Trophoblast cell (in vitro differentiated cells and primary cell): Measurements from ENCODE around the gene SGCA.

Source experiments
- DNase-seq, 2 donors: peaks; one replicate each; pipeline ENCODE4 v3.0.0-alpha.2; 2016
- H2AFZ ChIP-seq: 2 replicates; pipeline ENCODE4 v1.6.1; 2013; ENCODE audit warnings: low read length, moderate library complexity, mild to moderate bottlenecking; ENCODE audit not compliant: insufficient read depth, poor library complexity
- H2AK5ac ChIP-seq: 2 replicates; pipeline ENCODE4 v1.6.1; 2013; ENCODE audit warnings: mild to moderate bottlenecking, low read length
- H2BK120ac ChIP-seq: 2 replicates; pipeline ENCODE4 v1.6.1; 2013; ENCODE audit warnings: low read length, mild to moderate bottlenecking, moderate library complexity; ENCODE audit not compliant: insufficient read depth, poor library complexity
- H2BK12ac ChIP-seq: 2 replicates; pipeline ENCODE4 v1.6.1; 2013; ENCODE audit warnings: mild to moderate bottlenecking, low read length, moderate library complexity
- H2BK5ac ChIP-seq: 2 replicates; pipeline ENCODE4 v1.6.1; 2013; ENCODE audit warnings: low read length, low read depth, moderate library complexity, mild to moderate bottlenecking; ENCODE audit not compliant: poor library complexity
- H3K14ac ChIP-seq: 2 replicates; pipeline ENCODE4 v1.6.1; 2013; ENCODE audit warnings: mild to moderate bottlenecking, low read length
- H3K18ac ChIP-seq: 2 replicates; pipeline ENCODE4 v1.6.1; 2013; ENCODE audit warnings: mild to moderate bottlenecking, low read length
- H3K23ac ChIP-seq: 2 replicates; pipeline ENCODE4 v1.6.1; 2013; ENCODE audit warnings: low read length
- H3K27ac ChIP-seq: 2 replicates; pipeline ENCODE4 v1.5.1; 2013; ENCODE audit warnings: low read depth, mild to moderate bottlenecking, inconsistent platforms, low read length, moderate library complexity
- H3K27me3 ChIP-seq: 2 replicates; pipeline ENCODE4 v1.6.1; 2013; ENCODE audit warnings: inconsistent platforms, mild to moderate bottlenecking, low read length, moderate library complexity; ENCODE audit not compliant: insufficient read depth
- H3K36me3 ChIP-seq, 2 experiments: 1 replicate in 1 of 2; 2 replicates in 1 of 2; pipeline ENCODE4 v1.6.1; 2013; ENCODE audit warnings: low read length in 2 of 2, mild to moderate bottlenecking in 2 of 2, moderate library complexity in 1 of 2; ENCODE audit not compliant: insufficient read depth in 2 of 2, control insufficient read depth in 1 of 2
- H3K4ac ChIP-seq: 2 replicates; pipeline ENCODE4 v1.6.1; 2013; ENCODE audit warnings: low read depth, mild to moderate bottlenecking, low read length, moderate library complexity
- H3K4me1 ChIP-seq, 2 experiments: 1 replicate in 1 of 2; 2 replicates in 1 of 2; pipeline ENCODE4 v1.6.1; 2013; ENCODE audit warnings: low read length in 2 of 2, mild to moderate bottlenecking in 2 of 2, moderate library complexity in 1 of 2; ENCODE audit not compliant: insufficient read depth in 2 of 2, control insufficient read depth in 1 of 2
- H3K4me2 ChIP-seq: 2 replicates; pipeline ENCODE4 v1.6.1; 2013; ENCODE audit warnings: inconsistent platforms, mild to moderate bottlenecking, low read length, moderate library complexity
- H3K4me3 ChIP-seq: 2 replicates; pipeline ENCODE4 v1.5.1; 2013; ENCODE audit warnings: mild to moderate bottlenecking, low read depth, low read length, inconsistent platforms
- H3K79me1 ChIP-seq: one replicate; pipeline ENCODE4 v1.6.1; 2013; ENCODE audit warnings: low read length
- H3K79me2 ChIP-seq: 2 replicates; pipeline ENCODE4 v1.6.1; 2013; ENCODE audit warnings: low read length, mild to moderate bottlenecking; ENCODE audit not compliant: control insufficient read depth, insufficient read depth, poor library complexity
- H3K9ac ChIP-seq: 2 replicates; pipeline ENCODE4 v1.6.1; 2013; ENCODE audit warnings: mild to moderate bottlenecking, low read length
- H3K9me3 ChIP-seq: 2 replicates; pipeline ENCODE4 v1.6.1; 2013; ENCODE audit warnings: low read depth, mild to moderate bottlenecking, control low read depth, inconsistent platforms, low read length; ENCODE audit not compliant: insufficient read depth
- H4K12ac ChIP-seq: 2 replicates; pipeline ENCODE4 v1.6.1; 2013; ENCODE audit warnings: low read depth, mild to moderate bottlenecking, low read length, moderate library complexity
- H4K8ac ChIP-seq: 2 replicates; pipeline ENCODE4 v1.6.1; 2013; ENCODE audit warnings: low read depth, mild to moderate bottlenecking, low read length, moderate library complexity
- H4K91ac ChIP-seq: one replicate; pipeline ENCODE4 v1.6.1; 2013; ENCODE audit warnings: low read depth, mild to moderate bottlenecking, low read length, moderate library complexity
- WGBS: extraction: QIAGEN DNeasy Blood & Tissue Kit; methylation state at CpG from one replicate; pipeline ENCODE4 v1.1.7; 2013; ENCODE audit warnings: missing lambda C conversion rate; ENCODE audit not compliant: insufficient read length, insufficient coverage; ENCODE audit errors: extremely low coverage; 5-methylcytosine and 5-hydroxymethylcytosine counted together

The SGCA gene

GRCh38 chr17:50220811-50221210 is 55.0 kb downstream of the SGCA start:
- Histone ChIP-seq H3K23ac (no peak overlapping the region), H2AFZ (no peak overlapping the region), H4K8ac (peak overlapping the region; percentile 30), H3K4me2 (no peak overlapping the region), H3K4me3 (no peak overlapping the region), H4K12ac (no peak overlapping the region), H3K4me1 (peaks cover 20 to 22% of the 10 kb centered on the region in 2 experiments), H3K4ac (no peak overlapping the region), H2AK5ac (peak overlapping the region; percentile 82), H3K9me3 (peaks cover 6% of the 10 kb centered on the region), H2BK12ac (peak overlapping the region; percentile 16), H3K9ac (no peak overlapping the region), H3K14ac (peak overlapping the region; percentile 42), H3K27me3 (no peaks in the 10 kb centered on the region), H2BK5ac (no peak overlapping the region), H4K91ac (peak overlapping the region; percentile 10), H3K18ac (no peak overlapping the region), H3K36me3 (no peaks in the 10 kb centered on the region), H3K27ac (no peak overlapping the region), H2BK120ac (peak overlapping the region; percentile 37), H3K79me1 (peaks cover 13% of the 10 kb centered on the region), H3K79me2 (peaks cover 1% of the 10 kb centered on the region)
- no CpG with 5 or more reads among the region's 15 CpGs for WGBS
- DNase-seq: no peak

- Histone ChIP-seq H3K14ac (peak overlapping the region; percentile 42), H3K4me2 (no peak overlapping the region), H3K27me3 (no peaks in the 10 kb centered on the region), H3K79me2 (peaks cover 1% of the 10 kb centered on the region), H3K18ac (no peak overlapping the region), H4K12ac (no peak overlapping the region), H3K79me1 (peaks cover 13% of the 10 kb centered on the region), H3K36me3 (no peaks in the 10 kb centered on the region), H2BK12ac (peak overlapping the region; percentile 16), H3K9ac (no peak overlapping the region), H3K4me1 (peaks cover 20 to 22% of the 10 kb centered on the region in 2 experiments), H2BK120ac (peak overlapping the region; percentile 1), H2AFZ (no peak overlapping the region), H3K4ac (no peak overlapping the region), H2BK5ac (no peak overlapping the region), H3K4me3 (no peak overlapping the region), H4K91ac (peak overlapping the region; percentile 57), H2AK5ac (peak overlapping the region; percentile 82), H4K8ac (peak overlapping the region; percentile 30), H3K27ac (no peak overlapping the region), H3K9me3 (peaks cover 6% of the 10 kb centered on the region), H3K23ac (no peak overlapping the region)
- WGBS: no CpG with 5 or more reads among the region's 9 CpGs
- no peak for DNase-seq
These were observed 55.6 kb downstream of the SGCA start for GRCh38 chr17:50221266-50221863.

- no peak overlapping the region for H4K12ac ChIP-seq
- H3K4ac ChIP-seq: no peak overlapping the region
- H3K4me3 ChIP-seq: no peak overlapping the region
- H4K91ac ChIP-seq: peak overlapping the region; percentile 57
- H3K14ac ChIP-seq: no peak overlapping the region
- H3K9me3 ChIP-seq: peaks cover 6% of the 10 kb centered on the region
- H4K8ac ChIP-seq: no peak overlapping the region
- H2AK5ac ChIP-seq: peak overlapping the region; percentile 76
- no peak overlapping the region for H3K18ac ChIP-seq
- H3K4me1 ChIP-seq: peaks cover 20 to 22% of the 10 kb centered on the region in 2 experiments
- no peak overlapping the region for H2BK120ac ChIP-seq
- peaks cover 13% of the 10 kb centered on the region for H3K79me1 ChIP-seq
- H3K36me3 ChIP-seq: no peaks in the 10 kb centered on the region
- H2BK5ac ChIP-seq: no peak overlapping the region
- no peak overlapping the region for H3K23ac ChIP-seq
- H3K27me3 ChIP-seq: no peaks in the 10 kb centered on the region
- H3K4me2 ChIP-seq: no peak overlapping the region
- H2AFZ ChIP-seq: no peak overlapping the region
- peak overlapping the region; percentile 84 for H2BK12ac ChIP-seq
- H3K27ac ChIP-seq: no peak overlapping the region
- no peak for DNase-seq
- no CpG with 5 or more reads among the region's 8 CpGs for WGBS
- peaks cover 1% of the 10 kb centered on the region for H3K79me2 ChIP-seq
- no peak overlapping the region for H3K9ac ChIP-seq
These were observed 56.2 kb downstream of the SGCA start for GRCh38 chr17:50221864-50222545.

- H2BK120ac ChIP-seq: no peak overlapping the region
- no peak for DNase-seq
- H3K4me2 ChIP-seq: no peak overlapping the region
- H4K12ac ChIP-seq: no peak overlapping the region
- H3K9me3 ChIP-seq: peaks cover 6% of the 10 kb centered on the region
- no peak overlapping the region for H3K9ac ChIP-seq
- H3K4ac ChIP-seq: no peak overlapping the region
- H3K4me1 ChIP-seq: peaks cover 20 to 22% of the 10 kb centered on the region in 2 experiments
- H3K23ac ChIP-seq: no peak overlapping the region
- H3K27me3 ChIP-seq: no peaks in the 10 kb centered on the region
- H2BK12ac ChIP-seq: no peak overlapping the region
- no peak overlapping the region for H2AK5ac ChIP-seq
- no CpG with 5 or more reads among the region's 6 CpGs for WGBS
- H2AFZ ChIP-seq: no peak overlapping the region
- no peak overlapping the region for H3K18ac ChIP-seq
- peaks cover 13% of the 10 kb centered on the region for H3K79me1 ChIP-seq
- H4K8ac ChIP-seq: no peak overlapping the region
- no peak overlapping the region for H3K14ac ChIP-seq
- no peak overlapping the region for H3K27ac ChIP-seq
- no peak overlapping the region for H2BK5ac ChIP-seq
- no peak overlapping the region for H4K91ac ChIP-seq
- H3K79me2 ChIP-seq: peaks cover 1% of the 10 kb centered on the region
- no peaks in the 10 kb centered on the region for H3K36me3 ChIP-seq
- H3K4me3 ChIP-seq: no peak overlapping the region
These were observed 57.1 kb downstream of the SGCA start for GRCh38 chr17:50222922-50223321.
